HG02588 (cell line): ENCODE data around the gene FBXL7.

Experiments
- ATAC-seq: cut with Tn5 transposase; IDR thresholded peaks from one replicate; pipeline ENCODE4 v1.9.1; 2021; ENCODE audit warnings: mild to moderate bottlenecking, moderate library complexity; ENCODE audit not compliant: unreplicated experiment

FBXL7 gene

DNA sequence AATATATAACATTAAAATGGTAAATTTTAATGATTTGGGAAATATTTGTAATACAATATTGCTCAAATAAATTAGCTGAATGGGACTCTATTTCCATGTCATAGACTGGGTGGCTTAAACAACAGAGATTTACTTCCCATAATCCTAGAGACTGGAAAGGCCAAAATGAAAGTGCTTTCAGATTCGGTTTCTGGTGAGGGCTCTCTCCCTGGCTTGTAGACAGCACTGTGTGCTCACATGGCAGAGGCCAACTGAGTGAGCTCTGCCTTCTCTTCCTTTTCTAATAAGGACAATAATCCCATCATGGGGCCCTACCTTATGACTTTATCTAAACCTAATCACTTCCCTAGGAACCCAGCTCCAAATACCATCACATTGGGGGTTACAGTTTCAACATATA is 483.4 kb downstream of the FBXL7 start:
- ATAC-seq, result no peak
